GM18867 (cell line): Measurements from ENCODE around the gene THSD7B.

Experiments used
- ATAC-seq: cut with Tn5 transposase; IDR thresholded peaks from one replicate; pipeline ENCODE4 v1.9.1; 2021; ENCODE audit warnings: mild to moderate bottlenecking, moderate library complexity; ENCODE audit not compliant: unreplicated experiment

THSD7B gene

GRCh38 chr2:137192366-137193310, 427.3 kb downstream of the THSD7B start:
- ATAC-seq = no peak

GRCh38 chr2:137193401-137193800, 428.1 kb downstream of the THSD7B start:
- no peak for ATAC-seq

GRCh38 chr2:137194111-137194510, 428.8 kb downstream of the THSD7B start:
- ATAC-seq = no peak

- no peak for ATAC-seq
These were observed 434.4 kb downstream of the THSD7B start for GRCh38 chr2:137199751-137200150.

GRCh38 chr2:137202318-137202717, 437.0 kb downstream of the THSD7B start:
- ATAC-seq = no peak

GRCh38 chr2:137205324-137205723, 440.0 kb downstream of the THSD7B start:
- no peak for ATAC-seq

GRCh38 chr2:137206069-137206468, 440.7 kb downstream of the THSD7B start:
- ATAC-seq = no peak

GRCh38 chr2:137207030-137207429, 441.7 kb downstream of the THSD7B start:
- ATAC-seq = no peak

- no peak for ATAC-seq
These were observed 443.1 kb downstream of the THSD7B start for GRCh38 chr2:137208431-137208891.

GRCh38 chr2:137210039-137210438, 444.7 kb downstream of the THSD7B start:
- no peak for ATAC-seq

- no peak for ATAC-seq
These were observed 446.4 kb downstream of the THSD7B start for GRCh38 chr2:137211761-137212160.

GRCh38 chr2:137220438-137220993, 455.2 kb downstream of the THSD7B start:
- ATAC-seq = no peak

- ATAC-seq = peak; percentile 59
These were observed 456.6 kb downstream of the THSD7B start for GRCh38 chr2:137221797-137222492.

GRCh38 chr2:137223722-137224121, 458.4 kb downstream of the THSD7B start:
- ATAC-seq = no peak

- no peak for ATAC-seq
These were observed 463.2 kb downstream of the THSD7B start for GRCh38 chr2:137228566-137228965.

- no peak for ATAC-seq
These were observed 464.5 kb downstream of the THSD7B start for GRCh38 chr2:137229834-137230233.

GRCh38 chr2:137231628-137232027, 466.3 kb downstream of the THSD7B start:
- no peak for ATAC-seq

GRCh38 chr2:137232076-137232475, 466.7 kb downstream of the THSD7B start:
- no peak for ATAC-seq

GRCh38 chr2:137233091-137233490, 467.7 kb downstream of the THSD7B start:
- ATAC-seq = no peak

GRCh38 chr2:137237055-137237454, 471.7 kb downstream of the THSD7B start:
- no peak for ATAC-seq

GRCh38 chr2:137238065-137238464, 472.7 kb downstream of the THSD7B start:
- ATAC-seq = no peak
